ENCODE data around the gene NEK6.
A peak's percentile ranks its signal among the peaks of the same experiment; 100 is the strongest.

GRCh38 chr9:124304285-124304684 lies 46.5 kb downstream of the NEK6 start:
- TF ChIP-seq EZH2 (IDR thresholded peaks at IDR 0.05; ENCODE audit: borderline replicate concordance, control insufficient read depth, low read depth, low read length) (no peak), RAD21 (IDR thresholded peaks at IDR 0.05; ENCODE audit: insufficient read depth, low read depth, low read length) (no peak), CTCF (IDR thresholded peaks at IDR 0.05 in 2 of 3, conservative IDR thresholded peaks at IDR 0.05 in 1 of 3; ENCODE audit: control insufficient read depth in 2 of 3, extremely low read depth in 1 of 3, insufficient read depth in 1 of 3, low read depth in 3 of 3, low read length in 3 of 3) (0 out of 6 replicates have a peak, but pooled peaks of 1 of the 3 experiments have one; percentile 5), CBX3 (IDR thresholded peaks at IDR 0.05; ENCODE audit: borderline replicate concordance, low read depth) (no peak), TAF1 (IDR thresholded peaks at IDR 0.05; ENCODE audit: borderline replicate concordance, low read depth, low read length) (no peak), ZSCAN29 (IDR thresholded peaks at IDR 0.05) (no peak), CREM (IDR thresholded peaks at IDR 0.05; ENCODE audit: low read depth) (no peak), POLR2AphosphoS5 (IDR thresholded peaks at IDR 0.05; ENCODE audit: low read length) (no peak), CEBPB (IDR thresholded peaks at IDR 0.05; ENCODE audit: borderline replicate concordance in 1 of 2, low read depth in 2 of 2, low read length in 2 of 2) (no peak), SMC3 (IDR thresholded peaks at IDR 0.05; ENCODE audit: borderline replicate concordance, low read length) (no peak), JUNB (IDR thresholded peaks at IDR 0.05) (no peak), YY1 (IDR thresholded peaks at IDR 0.05; ENCODE audit: low read depth, low read length) (no peak)

All from GM12878 (cell line).